ENCODE results near the gene FSCB. TPM values are rescaled to one million over a fixed set of nuclear protein-coding genes. Genes with fewer than 3 reads are reported as not detected.

The FSCB gene
- total and polyA plus RNA-seq, 3 experiments from 2014 or later: not detected

GRCh38 chr14:44505588-44505987 is 1.5 kb downstream of the FSCB start:
- Histone ChIP-seq H3K27me3 (ENCODE audit: insufficient read depth, low read length, poor library complexity, severe bottlenecking) (no peaks in the 10 kb centered on the region), H3K9me3 (ENCODE audit: low read length) (no peaks in the 10 kb centered on the region), H3K27ac (ENCODE audit: low read depth, low read length) (no peak overlapping the region), H3K4me3 (ENCODE audit: low read length) (no peak overlapping the region), H3K4me1 (ENCODE audit: insufficient read depth, low read length) (no peaks in the 10 kb centered on the region), H3K36me3 (ENCODE audit: insufficient read depth, low read length) (no peaks in the 10 kb centered on the region)
- Mint-ChIP-seq H3K4me3 (no peak overlapping the region), H3K9me3 (peaks cover 0 to 7% (median 0%) of the 10 kb centered on the region in 5 donors), H3K4me1 (no peaks in the 10 kb centered on the region), H3K36me3 (no peaks in the 10 kb centered on the region), H3K27ac (no peak overlapping the region), H3K27me3 (no peaks in the 10 kb centered on the region)
- ChIA-PET CTCF (no interaction called here), POLR2A (no interaction called here)
- DNase-seq: no peak

DNA sequence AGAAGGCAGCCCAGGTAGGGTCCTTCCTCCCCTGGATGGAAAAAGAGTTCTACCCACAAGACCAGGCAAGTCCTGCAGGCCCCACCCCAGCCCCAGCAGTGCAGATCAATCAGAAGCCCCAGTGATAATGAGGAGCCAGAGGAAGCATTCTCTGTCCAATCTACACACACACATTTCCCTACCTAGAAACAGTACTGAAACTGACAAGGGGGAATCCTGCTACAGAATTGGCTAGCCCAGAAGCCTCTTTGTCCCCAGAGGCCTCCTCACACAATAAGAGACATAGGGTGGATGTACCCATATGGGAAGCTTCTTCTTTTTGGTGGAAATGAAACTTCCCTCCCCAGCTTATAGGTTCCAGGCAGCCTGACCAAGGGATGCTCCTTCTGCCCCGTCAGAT is 9.9 kb downstream of the FSCB start:
- H3K36me3 ChIP-seq (ENCODE audit: insufficient read depth, low read length): no peaks in the 10 kb centered on the region
- ChIA-PET CTCF (no interaction called here), POLR2A (no interaction called here)
- no peak for DNase-seq
- H3K27ac Mint-ChIP-seq: no peak overlapping the region
- H3K4me1 Mint-ChIP-seq: no peaks in the 10 kb centered on the region
- no peaks in the 10 kb centered on the region for H3K36me3 Mint-ChIP-seq
- H3K27me3 Mint-ChIP-seq: no peaks in the 10 kb centered on the region
- no peaks in the 10 kb centered on the region for H3K4me1 ChIP-seq (ENCODE audit: insufficient read depth, low read length)
- H3K9me3 ChIP-seq (ENCODE audit: low read length): no peaks in the 10 kb centered on the region
- H3K9me3 Mint-ChIP-seq: peaks cover 0 to 24% (median 10%) of the 10 kb centered on the region in 5 donors
- H3K27ac ChIP-seq (ENCODE audit: low read depth, low read length): no peak overlapping the region
- H3K4me3 ChIP-seq (ENCODE audit: low read length): no peak overlapping the region
- no peak overlapping the region for H3K4me3 Mint-ChIP-seq
- no peaks in the 10 kb centered on the region for H3K27me3 ChIP-seq (ENCODE audit: insufficient read depth, low read length, poor library complexity, severe bottlenecking)

DNA sequence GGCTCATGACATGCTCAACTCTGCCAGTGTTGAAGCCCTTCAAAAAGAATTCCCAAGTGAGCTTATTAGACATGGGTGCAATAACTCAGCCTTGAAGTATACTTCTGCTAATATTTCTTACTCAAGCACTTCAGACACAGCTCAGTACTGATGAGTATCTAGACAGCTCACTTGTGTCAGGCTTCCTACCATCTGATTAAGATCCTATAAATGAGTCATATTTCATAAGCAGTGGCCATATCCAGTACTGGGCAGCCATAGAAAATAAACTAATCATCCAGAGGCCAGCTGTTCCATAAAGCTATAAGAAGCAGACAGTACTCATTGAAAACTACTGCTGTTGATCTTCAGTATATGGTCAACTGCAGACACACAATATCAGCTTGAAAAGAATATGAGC is 12.9 kb downstream of the FSCB start:
- CTCF ChIA-PET: no interaction called here
- Histone ChIP-seq H3K27me3 (ENCODE audit: insufficient read depth, low read length, poor library complexity, severe bottlenecking) (no peaks in the 10 kb centered on the region), H3K36me3 (ENCODE audit: insufficient read depth, low read length) (no peaks in the 10 kb centered on the region), H3K4me1 (ENCODE audit: insufficient read depth, low read length) (no peaks in the 10 kb centered on the region), H3K27ac (ENCODE audit: low read depth, low read length) (no peak overlapping the region), H3K4me3 (ENCODE audit: low read length) (no peak overlapping the region), H3K9me3 (ENCODE audit: low read length) (no peaks in the 10 kb centered on the region)
- no peaks in the 10 kb centered on the region for H3K4me1 Mint-ChIP-seq
- H3K27me3 Mint-ChIP-seq: no peaks in the 10 kb centered on the region
- peaks cover 0 to 23% (median 4%) of the 10 kb centered on the region in 5 donors for H3K9me3 Mint-ChIP-seq
- POLR2A ChIA-PET: no interaction called here
- no peak overlapping the region for H3K4me3 Mint-ChIP-seq
- DNase-seq: no peak
- no peak overlapping the region for H3K27ac Mint-ChIP-seq
- no peaks in the 10 kb centered on the region for H3K36me3 Mint-ChIP-seq

- H3K4me3 Mint-ChIP-seq: no peak overlapping the region
- no peaks in the 10 kb centered on the region for H3K27me3 Mint-ChIP-seq
- CTCF ChIA-PET: no interaction called here
- no peaks in the 10 kb centered on the region for H3K36me3 Mint-ChIP-seq
- no peak overlapping the region for H3K27ac ChIP-seq (ENCODE audit: low read depth, low read length)
- no peaks in the 10 kb centered on the region for H3K4me1 ChIP-seq (ENCODE audit: insufficient read depth, low read length)
- no peaks in the 10 kb centered on the region for H3K4me1 Mint-ChIP-seq
- no peak overlapping the region for H3K27ac Mint-ChIP-seq
- no peaks in the 10 kb centered on the region for H3K36me3 ChIP-seq (ENCODE audit: insufficient read depth, low read length)
- H3K27me3 ChIP-seq (ENCODE audit: insufficient read depth, low read length, poor library complexity, severe bottlenecking): no peaks in the 10 kb centered on the region
- peaks cover 2 to 23% (median 4%) of the 10 kb centered on the region in 5 donors for H3K9me3 Mint-ChIP-seq
- DNase-seq: no peak
- no peak overlapping the region for H3K4me3 ChIP-seq (ENCODE audit: low read length)
- POLR2A ChIA-PET: no interaction called here
- H3K9me3 ChIP-seq (ENCODE audit: low read length): no peaks in the 10 kb centered on the region
Observed at GRCh38 chr14:44490966-44491365, 16.1 kb downstream of the FSCB start.

DNA sequence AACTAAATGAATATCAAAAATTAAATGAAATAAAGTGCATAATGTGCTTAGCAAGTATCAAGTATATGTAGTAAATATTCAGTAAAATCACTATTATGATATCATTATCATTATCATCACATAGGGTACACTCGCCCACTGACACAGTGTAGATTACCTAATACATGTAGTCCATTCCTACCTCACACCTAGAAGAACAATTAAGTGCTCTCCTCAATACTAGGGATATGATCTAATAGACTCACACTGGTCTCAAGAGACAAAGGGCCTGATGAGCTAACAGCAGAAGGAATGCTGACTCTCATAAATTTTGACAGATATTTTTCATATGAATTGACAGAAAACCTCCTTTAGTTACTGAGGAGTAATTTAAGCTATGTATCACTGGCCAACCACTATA is 29.1 kb downstream of the FSCB start:
- Histone ChIP-seq H3K9me3 (ENCODE audit: low read length) (no peaks in the 10 kb centered on the region), H3K27me3 (ENCODE audit: insufficient read depth, low read length, poor library complexity, severe bottlenecking) (no peaks in the 10 kb centered on the region), H3K4me1 (ENCODE audit: insufficient read depth, low read length) (no peaks in the 10 kb centered on the region), H3K36me3 (ENCODE audit: insufficient read depth, low read length) (no peaks in the 10 kb centered on the region), H3K27ac (ENCODE audit: low read depth, low read length) (no peak overlapping the region), H3K4me3 (ENCODE audit: low read length) (no peak overlapping the region)
- POLR2A ChIA-PET: no interaction called here
- no peaks in the 10 kb centered on the region for H3K36me3 Mint-ChIP-seq
- no peak overlapping the region for H3K4me3 Mint-ChIP-seq
- no peaks in the 10 kb centered on the region for H3K27me3 Mint-ChIP-seq
- peaks cover 0 to 9% (median 5%) of the 10 kb centered on the region in 5 donors for H3K9me3 Mint-ChIP-seq
- H3K4me1 Mint-ChIP-seq: no peaks in the 10 kb centered on the region
- CTCF ChIA-PET: no interaction called here
- no peak overlapping the region for H3K27ac Mint-ChIP-seq
- DNase-seq: no peak

GRCh38 chr14:44468771-44469170 is 38.3 kb downstream of the FSCB start:
- H3K27ac ChIP-seq (ENCODE audit: low read depth, low read length): no peak overlapping the region
- no peaks in the 10 kb centered on the region for H3K27me3 ChIP-seq (ENCODE audit: insufficient read depth, low read length, poor library complexity, severe bottlenecking)
- Mint-ChIP-seq H3K9me3 (peaks cover 0 to 10% (median 5%) of the 10 kb centered on the region in 5 donors), H3K36me3 (no peaks in the 10 kb centered on the region), H3K27me3 (peaks cover 0 to 1% of the 10 kb centered on the region in 2 donors), H3K4me1 (no peaks in the 10 kb centered on the region), H3K27ac (no peak overlapping the region), H3K4me3 (no peak overlapping the region)
- H3K4me3 ChIP-seq (ENCODE audit: low read length): no peak overlapping the region
- ChIA-PET CTCF (no interaction called here), POLR2A (no interaction called here)
- H3K36me3 ChIP-seq (ENCODE audit: insufficient read depth, low read length): no peaks in the 10 kb centered on the region
- no peaks in the 10 kb centered on the region for H3K4me1 ChIP-seq (ENCODE audit: insufficient read depth, low read length)
- DNase-seq: no peak
- no peaks in the 10 kb centered on the region for H3K9me3 ChIP-seq (ENCODE audit: low read length)

- H3K27ac Mint-ChIP-seq: no peak overlapping the region
- H3K36me3 Mint-ChIP-seq: no peaks in the 10 kb centered on the region
- Histone ChIP-seq H3K4me1 (ENCODE audit: insufficient read depth, low read length) (no peaks in the 10 kb centered on the region), H3K27ac (ENCODE audit: low read depth, low read length) (no peak overlapping the region), H3K27me3 (ENCODE audit: insufficient read depth, low read length, poor library complexity, severe bottlenecking) (no peaks in the 10 kb centered on the region), H3K36me3 (ENCODE audit: insufficient read depth, low read length) (no peaks in the 10 kb centered on the region), H3K9me3 (ENCODE audit: low read length) (no peaks in the 10 kb centered on the region), H3K4me3 (ENCODE audit: low read length) (no peak overlapping the region)
- no peak for DNase-seq
- ChIA-PET CTCF (no interaction called here), POLR2A (no interaction called here)
- H3K27me3 Mint-ChIP-seq: peaks cover 0 to 1% of the 10 kb centered on the region in 2 donors
- H3K9me3 Mint-ChIP-seq: peaks cover 0 to 8% (median 5%) of the 10 kb centered on the region in 5 donors
- no peak overlapping the region for H3K4me3 Mint-ChIP-seq
- H3K4me1 Mint-ChIP-seq: no peaks in the 10 kb centered on the region
Observed at GRCh38 chr14:44463356-44464004, 43.6 kb downstream of the FSCB start.

GRCh38 chr14:44462381-44462780 is 44.7 kb downstream of the FSCB start:
- no peaks in the 10 kb centered on the region for H3K36me3 ChIP-seq (ENCODE audit: insufficient read depth, low read length)
- POLR2A ChIA-PET: no interaction called here
- no peak overlapping the region for H3K4me3 ChIP-seq (ENCODE audit: low read length)
- H3K27me3 Mint-ChIP-seq: no peaks in the 10 kb centered on the region
- CTCF ChIA-PET: no interaction called here
- no peaks in the 10 kb centered on the region for H3K27me3 ChIP-seq (ENCODE audit: insufficient read depth, low read length, poor library complexity, severe bottlenecking)
- H3K9me3 ChIP-seq (ENCODE audit: low read length): no peaks in the 10 kb centered on the region
- H3K27ac ChIP-seq (ENCODE audit: low read depth, low read length): no peak overlapping the region
- H3K36me3 Mint-ChIP-seq: no peaks in the 10 kb centered on the region
- no peak overlapping the region for H3K27ac Mint-ChIP-seq
- no peak overlapping the region for H3K4me3 Mint-ChIP-seq
- DNase-seq: no peak
- no peaks in the 10 kb centered on the region for H3K4me1 ChIP-seq (ENCODE audit: insufficient read depth, low read length)
- peaks cover 0 to 9% (median 5%) of the 10 kb centered on the region in 5 donors for H3K9me3 Mint-ChIP-seq
- H3K4me1 Mint-ChIP-seq: no peaks in the 10 kb centered on the region

DNA sequence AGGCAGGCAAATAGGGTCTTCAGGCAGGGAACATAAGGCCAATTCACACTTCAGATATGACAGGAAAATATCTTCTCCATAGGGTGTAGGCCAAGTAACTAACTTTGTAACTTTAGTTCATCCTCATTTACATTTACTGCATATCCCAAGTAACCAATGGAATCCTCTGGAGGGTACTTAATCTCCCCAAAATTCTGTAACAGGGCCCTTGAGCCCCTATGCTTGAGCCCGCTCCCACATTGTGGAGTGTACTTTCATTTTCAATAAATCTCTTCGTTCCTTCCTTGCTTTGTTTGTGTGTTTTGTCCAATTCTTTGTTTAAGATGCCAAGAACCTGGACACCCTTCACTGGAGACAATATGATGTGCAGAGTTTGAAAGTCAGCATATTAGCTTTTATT is 45.3 kb downstream of the FSCB start:
- Mint-ChIP-seq H3K4me1 (no peaks in the 10 kb centered on the region), H3K27me3 (no peaks in the 10 kb centered on the region)
- CTCF ChIA-PET: no interaction called here

More for the DNA sequence above, 45.3 kb downstream of the FSCB start:
- POLR2A ChIA-PET: no interaction called here
- H3K4me3 ChIP-seq (ENCODE audit: low read length): no peak overlapping the region
- H3K9me3 ChIP-seq (ENCODE audit: low read length): no peaks in the 10 kb centered on the region
- no peak for DNase-seq
- no peak overlapping the region for H3K4me3 Mint-ChIP-seq
- H3K4me1 ChIP-seq (ENCODE audit: insufficient read depth, low read length): no peaks in the 10 kb centered on the region
- H3K27ac Mint-ChIP-seq: no peak overlapping the region
- H3K36me3 ChIP-seq (ENCODE audit: insufficient read depth, low read length): no peaks in the 10 kb centered on the region
- H3K27ac ChIP-seq (ENCODE audit: low read depth, low read length): no peak overlapping the region
- peaks cover 2 to 12% (median 8%) of the 10 kb centered on the region in 5 donors for H3K9me3 Mint-ChIP-seq
- no peaks in the 10 kb centered on the region for H3K27me3 ChIP-seq (ENCODE audit: insufficient read depth, low read length, poor library complexity, severe bottlenecking)
- no peaks in the 10 kb centered on the region for H3K36me3 Mint-ChIP-seq

Data from CD8-positive, alpha-beta memory T cell (primary cell).